Breast epithelium (tissue), 3 donors: ENCODE data around the gene GABRG1.

Experiments
- CTCF ChIP-seq, 3 donors: fragments of 450-650 bp; IDR thresholded peaks; one replicate each; pipeline ENCODE4 v1.5.1; 2016 to 2017; ENCODE audit warnings: antibody characterized with exemption in 3 of 3, mild to moderate bottlenecking in 3 of 3, moderate library complexity in 3 of 3
- POLR2A ChIP-seq: fragments of 450-650 bp; IDR thresholded peaks from one replicate; pipeline ENCODE4 v1.6.1; 2016; ENCODE audit warnings: antibody characterized with exemption, mild to moderate bottlenecking, moderate library complexity

- TF ChIP-seq POLR2A (no peak), CTCF (IDR thresholded peaks at IDR 0.05) (no peak)
Observed at GRCh38 chr4:45987858-45988257, 136.0 kb downstream of the GABRG1 start.
